Astrocyte (in vitro differentiated cells and primary cell): ENCODE results near the gene UBASH3A. TPM values are rescaled to one million over a fixed set of nuclear protein-coding genes. Genes with fewer than 3 reads are reported as not detected.

ENCODE experiments used
- DNase-seq: peaks from one replicate; pipeline ENCODE4 v3.0.0-alpha.2; 2010; ENCODE audit warnings: low read depth
- FAIRE-seq: peaks from 2 replicates; lab custom pipeline; 2011; peaks lifted over from hg19 to GRCh38; lab: Jason Lieb, UNC
- H2AFZ ChIP-seq: 2 replicates; pipeline ENCODE4 v1.6.0; 2012; ENCODE audit warnings: low read depth, low read length, inconsistent platforms
- H3K27ac ChIP-seq: 2 replicates; pipeline ENCODE4 v1.5.1; 2011; ENCODE audit warnings: low read depth, low read length, inconsistent platforms
- H3K27me3 ChIP-seq: 2 replicates; pipeline ENCODE4 v1.6.0; 2011; ENCODE audit warnings: low read length, inconsistent platforms; ENCODE audit not compliant: insufficient read depth
- H3K36me3 ChIP-seq: 2 replicates; pipeline ENCODE4 v1.5.1; 2011; ENCODE audit warnings: low read length, inconsistent platforms; ENCODE audit not compliant: insufficient read depth
- H3K4me1 ChIP-seq: 2 replicates; pipeline ENCODE4 v1.5.1; 2011; ENCODE audit warnings: low read length, inconsistent platforms; ENCODE audit not compliant: insufficient read depth
- H3K4me2 ChIP-seq: 2 replicates; pipeline ENCODE4 v1.6.0; 2012; ENCODE audit warnings: low read length, inconsistent platforms
- H3K4me3 ChIP-seq: 2 replicates; pipeline ENCODE4 v1.5.1; 2011; ENCODE audit warnings: low read depth, mild to moderate bottlenecking, low read length, inconsistent platforms; ENCODE audit not compliant: insufficient read depth
- H3K79me2 ChIP-seq: 2 replicates; pipeline ENCODE4 v1.6.0; 2012; ENCODE audit warnings: mild to moderate bottlenecking, low read length, inconsistent platforms; ENCODE audit not compliant: insufficient read depth
- H3K9ac ChIP-seq: 2 replicates; pipeline ENCODE4 v1.6.0; 2012; ENCODE audit warnings: mild to moderate bottlenecking, low read length, inconsistent platforms
- H3K9me3 ChIP-seq: 2 replicates; pipeline ENCODE4 v1.5.1; 2012; ENCODE audit warnings: low read depth, mild to moderate bottlenecking, low read length, inconsistent platforms; ENCODE audit not compliant: insufficient read depth
- H4K20me1 ChIP-seq: 2 replicates; pipeline ENCODE4 v1.6.0; 2012; ENCODE audit warnings: low read length, inconsistent platforms; ENCODE audit not compliant: insufficient read depth
- H3K27ac Mint-ChIP-seq: one replicate; pipeline ENCODE4 v1.8.0; 2021; ENCODE audit warnings: mild to moderate bottlenecking, mixed read lengths; ENCODE audit not compliant: unreplicated experiment
- H3K27me3 Mint-ChIP-seq: one replicate; pipeline ENCODE4 v1.8.0; 2021; ENCODE audit warnings: low read depth, mixed read lengths; ENCODE audit not compliant: unreplicated experiment
- H3K36me3 Mint-ChIP-seq: one replicate; pipeline ENCODE4 v1.8.0; 2021; ENCODE audit warnings: low read depth, mixed read lengths; ENCODE audit not compliant: unreplicated experiment
- H3K4me1 Mint-ChIP-seq: one replicate; pipeline ENCODE4 v1.8.0; 2021; ENCODE audit warnings: low read depth, mixed read lengths; ENCODE audit not compliant: unreplicated experiment
- H3K4me3 Mint-ChIP-seq: one replicate; pipeline ENCODE4 v1.8.0; 2021; ENCODE audit warnings: mild to moderate bottlenecking, moderate library complexity, mixed read lengths; ENCODE audit not compliant: unreplicated experiment
- H3K9me3 Mint-ChIP-seq: one replicate; pipeline ENCODE4 v1.8.0; 2021; ENCODE audit warnings: mild to moderate bottlenecking, mixed read lengths; ENCODE audit not compliant: unreplicated experiment
- EZH2 ChIP-seq: IDR thresholded peaks from 2 replicates; pipeline ENCODE4 v1.6.1; 2012; ENCODE audit warnings: mild to moderate bottlenecking, low read length, inconsistent platforms; ENCODE audit not compliant: insufficient read depth
- total RNA-seq: library from RNA; stranded (reverse); gene quantifications from 2 replicates; pipeline ENCODE4 v1.2.1, GENCODE V29; 2021
- TF ChIP-seq, protein P1 (sequence below): IDR thresholded peaks from 2 replicates; pipeline ENCODE4 v1.5.1; 2011; ENCODE audit warnings: low read depth, mild to moderate bottlenecking, inconsistent platforms, low read length, moderate library complexity; ENCODE audit not compliant: insufficient read depth

UBASH3A gene
- total RNA-seq, 1 donor from 2014 or later: not detected

DNA sequence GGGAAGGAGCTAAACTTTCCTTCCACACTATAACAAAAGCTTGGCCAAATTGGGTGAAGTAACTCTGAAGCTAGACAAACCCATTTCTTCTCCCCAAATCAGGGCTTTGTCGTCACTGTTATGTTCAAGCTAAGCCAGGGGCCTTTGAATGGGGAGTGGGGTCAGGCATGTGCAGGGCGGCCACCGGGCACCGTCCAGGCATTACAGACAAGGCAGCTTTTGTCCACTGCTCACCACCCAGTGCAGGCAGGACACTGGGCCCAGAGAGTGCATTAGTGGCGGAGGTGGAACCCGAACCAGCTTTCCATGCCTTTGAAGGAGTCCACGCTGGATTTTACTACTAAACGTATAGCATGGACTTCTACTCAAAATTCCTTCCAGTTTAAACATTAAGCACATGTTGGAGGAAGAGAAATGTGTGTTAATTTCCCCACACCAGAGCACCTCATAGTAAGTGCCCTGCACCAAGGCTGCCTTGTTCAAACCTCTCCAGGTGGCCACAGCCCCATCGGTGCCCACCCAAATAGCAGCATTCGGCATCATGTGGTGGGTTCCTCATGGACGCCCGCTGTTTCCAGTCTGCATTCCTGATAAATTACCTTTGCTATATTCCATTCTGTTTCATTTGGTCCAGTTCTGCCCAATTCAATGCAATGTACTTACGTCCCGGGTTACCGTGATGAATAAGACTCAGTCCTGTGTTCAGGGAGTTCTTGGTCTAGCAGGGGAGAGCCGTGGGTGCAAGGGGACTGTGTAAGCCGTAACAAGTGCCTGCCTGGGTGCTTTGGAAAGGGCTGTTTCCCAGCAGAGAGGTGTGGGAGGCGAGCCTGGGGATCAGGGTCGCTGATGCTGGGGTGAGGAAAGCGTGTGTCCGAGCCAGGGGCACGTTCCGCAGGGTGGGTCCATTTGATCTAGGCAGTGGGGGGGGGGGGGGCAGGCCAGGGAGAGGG, 1.6 kb downstream of the UBASH3A start:
- no peak overlapping the region for H3K27ac Mint-ChIP-seq
- H3K4me3 Mint-ChIP-seq: no peak overlapping the region
- Histone ChIP-seq H3K4me3 (no peak overlapping the region), H3K9me3 (peaks cover 2% of the 10 kb centered on the region), H3K27me3 (peaks cover 2% of the 10 kb centered on the region), H3K27ac (no peak overlapping the region), H3K36me3 (no peaks in the 10 kb centered on the region), H3K79me2 (no peaks in the 10 kb centered on the region), H3K4me1 (no peaks in the 10 kb centered on the region), H3K4me2 (no peak overlapping the region), H2AFZ (no peak overlapping the region), H3K9ac (no peak overlapping the region), H4K20me1 (no peaks in the 10 kb centered on the region)
- H3K36me3 Mint-ChIP-seq: no peaks in the 10 kb centered on the region
- no peak for FAIRE-seq
- TF ChIP-seq EZH2: no peak
- TF ChIP-seq, protein P1, sequence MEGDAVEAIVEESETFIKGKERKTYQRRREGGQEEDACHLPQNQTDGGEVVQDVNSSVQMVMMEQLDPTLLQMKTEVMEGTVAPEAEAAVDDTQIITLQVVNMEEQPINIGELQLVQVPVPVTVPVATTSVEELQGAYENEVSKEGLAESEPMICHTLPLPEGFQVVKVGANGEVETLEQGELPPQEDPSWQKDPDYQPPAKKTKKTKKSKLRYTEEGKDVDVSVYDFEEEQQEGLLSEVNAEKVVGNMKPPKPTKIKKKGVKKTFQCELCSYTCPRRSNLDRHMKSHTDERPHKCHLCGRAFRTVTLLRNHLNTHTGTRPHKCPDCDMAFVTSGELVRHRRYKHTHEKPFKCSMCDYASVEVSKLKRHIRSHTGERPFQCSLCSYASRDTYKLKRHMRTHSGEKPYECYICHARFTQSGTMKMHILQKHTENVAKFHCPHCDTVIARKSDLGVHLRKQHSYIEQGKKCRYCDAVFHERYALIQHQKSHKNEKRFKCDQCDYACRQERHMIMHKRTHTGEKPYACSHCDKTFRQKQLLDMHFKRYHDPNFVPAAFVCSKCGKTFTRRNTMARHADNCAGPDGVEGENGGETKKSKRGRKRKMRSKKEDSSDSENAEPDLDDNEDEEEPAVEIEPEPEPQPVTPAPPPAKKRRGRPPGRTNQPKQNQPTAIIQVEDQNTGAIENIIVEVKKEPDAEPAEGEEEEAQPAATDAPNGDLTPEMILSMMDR: no peak
- peaks cover 1% of the 10 kb centered on the region for H3K9me3 Mint-ChIP-seq
- DNase-seq: no peak
- peaks cover 3% of the 10 kb centered on the region for H3K4me1 Mint-ChIP-seq
- H3K27me3 Mint-ChIP-seq: peaks cover 11% of the 10 kb centered on the region

DNA sequence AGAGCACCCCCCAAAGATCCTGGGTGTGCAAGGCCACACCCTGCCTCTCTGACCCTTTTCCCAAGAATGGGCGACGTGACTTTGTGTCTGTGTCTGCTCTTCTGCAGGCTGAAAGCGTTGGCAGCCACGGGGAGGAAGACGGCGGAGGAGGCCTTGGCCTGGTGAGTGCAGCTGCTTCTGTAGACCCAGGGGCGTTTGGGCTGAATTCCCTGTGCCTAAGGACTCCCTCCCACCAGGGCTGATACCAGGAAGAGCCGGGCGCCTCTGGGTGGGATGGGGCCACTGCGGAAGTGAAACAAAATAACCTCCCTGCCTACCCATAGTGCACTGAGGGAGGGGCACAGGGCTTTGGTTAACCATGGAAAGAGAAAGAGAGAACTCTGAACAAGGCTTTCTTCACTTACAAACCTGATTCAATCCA, 2.5 kb downstream of the UBASH3A start:
- DNase-seq (no peak), FAIRE-seq (no peak)
- Histone ChIP-seq H3K36me3 (no peaks in the 10 kb centered on the region), H3K4me2 (no peak overlapping the region), H4K20me1 (no peaks in the 10 kb centered on the region), H3K9me3 (peaks cover 2% of the 10 kb centered on the region), H3K9ac (no peak overlapping the region), H3K27ac (no peak overlapping the region), H2AFZ (no peak overlapping the region), H3K79me2 (no peaks in the 10 kb centered on the region), H3K4me3 (no peak overlapping the region), H3K4me1 (no peaks in the 10 kb centered on the region), H3K27me3 (peaks cover 2% of the 10 kb centered on the region)
- no peak overlapping the region for H3K4me3 Mint-ChIP-seq
- no peak overlapping the region for H3K27ac Mint-ChIP-seq
- H3K27me3 Mint-ChIP-seq: peaks cover 11% of the 10 kb centered on the region
- peaks cover 1% of the 10 kb centered on the region for H3K9me3 Mint-ChIP-seq
- no peak for TF ChIP-seq EZH2
- TF ChIP-seq, protein P1: no peak
- H3K36me3 Mint-ChIP-seq: no peaks in the 10 kb centered on the region
- H3K4me1 Mint-ChIP-seq: peaks cover 2% of the 10 kb centered on the region

DNA sequence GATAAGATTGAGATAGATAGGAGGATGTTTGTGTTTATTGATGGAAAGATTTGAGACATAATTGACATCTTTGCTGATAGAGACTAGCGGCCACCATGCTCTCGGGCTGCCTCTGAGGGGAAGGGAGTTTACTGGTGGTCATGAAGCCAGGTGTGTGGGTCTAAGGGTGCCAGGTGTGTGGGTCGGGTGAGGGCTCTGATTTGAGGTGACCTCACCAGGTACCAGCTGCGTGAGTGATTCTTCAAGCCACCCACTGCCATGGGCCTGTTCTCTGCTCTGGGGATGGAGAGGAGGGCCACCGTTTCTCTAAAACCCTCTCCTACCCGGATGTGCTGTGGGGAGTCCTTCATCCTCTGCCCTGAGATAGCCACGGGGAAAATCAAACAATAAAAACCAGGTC, 3.2 kb downstream of the UBASH3A start:
- DNase-seq (no peak), FAIRE-seq (no peak)
- no peak overlapping the region for H3K27ac Mint-ChIP-seq
- Histone ChIP-seq H3K4me3 (no peak overlapping the region), H3K79me2 (no peaks in the 10 kb centered on the region), H3K9ac (no peak overlapping the region), H3K27ac (no peak overlapping the region), H4K20me1 (no peaks in the 10 kb centered on the region), H3K4me2 (no peak overlapping the region), H3K27me3 (peaks cover 2% of the 10 kb centered on the region), H3K4me1 (no peaks in the 10 kb centered on the region), H2AFZ (no peak overlapping the region), H3K36me3 (no peaks in the 10 kb centered on the region), H3K9me3 (peaks cover 2% of the 10 kb centered on the region)
- TF ChIP-seq, protein P1: no peak
- TF ChIP-seq EZH2: no peak
- peaks cover 1% of the 10 kb centered on the region for H3K9me3 Mint-ChIP-seq
- peaks cover 11% of the 10 kb centered on the region for H3K27me3 Mint-ChIP-seq
- H3K36me3 Mint-ChIP-seq: no peaks in the 10 kb centered on the region
- peaks cover 2% of the 10 kb centered on the region for H3K4me1 Mint-ChIP-seq
- no peak overlapping the region for H3K4me3 Mint-ChIP-seq
